Aorta (tissue), 5 donors: ENCODE results near the gene AQP11. TPM values are rescaled to one million over a fixed set of nuclear protein-coding genes. Genes with fewer than 3 reads are reported as not detected.
"Not testable (repeated sequence)": the region's sequence is repeated elsewhere in the genome, so short reads cannot be mapped to it uniquely, and the experiment has no call there.

Source experiments
- ATAC-seq: fragments of 200-7000 bp; cut with Tn5 transposase; one replicate; pipeline ENCODE4 v1.9.1; 2022; ENCODE audit warnings: moderate library complexity; ENCODE audit not compliant: low FRiP score
- DNase-seq, 2 donors: peaks; one replicate each; pipeline ENCODE4 v3.0.0-alpha.2; 2020
- H3K27ac ChIP-seq, 2 donors: one replicate each; pipeline ENCODE4 v1.5.1; 2013; ENCODE audit warnings: low read length in 2 of 2, mild to moderate bottlenecking in 2 of 2, moderate library complexity in 2 of 2, control low read depth in 1 of 2, inconsistent platforms in 1 of 2, low read depth in 1 of 2
- H3K27me3 ChIP-seq, 2 donors: one replicate each; pipeline ENCODE4 v1.6.1; 2013; ENCODE audit warnings: control low read depth in 1 of 2, low read length in 1 of 2, mild to moderate bottlenecking in 1 of 2, moderate library complexity in 1 of 2; ENCODE audit not compliant: insufficient read depth in 2 of 2, control insufficient read depth in 1 of 2
- H3K36me3 ChIP-seq, 2 donors: one replicate each; pipeline ENCODE4 v1.6.1; 2013; ENCODE audit warnings: control low read depth in 1 of 2, low read length in 1 of 2, mild to moderate bottlenecking in 1 of 2; ENCODE audit not compliant: insufficient read depth in 2 of 2, control insufficient read depth in 1 of 2
- H3K4me1 ChIP-seq, 2 donors: one replicate each; pipeline ENCODE4 v1.6.1; 2013; ENCODE audit warnings: low read length in 2 of 2, control low read depth in 1 of 2, mild to moderate bottlenecking in 1 of 2, moderate library complexity in 1 of 2; ENCODE audit not compliant: insufficient read depth in 2 of 2, control insufficient read depth in 1 of 2
- H3K4me3 ChIP-seq, 2 donors: one replicate each; pipeline ENCODE4 v1.5.1; 2013; ENCODE audit warnings: low read length in 2 of 2, control low read depth in 1 of 2, mild to moderate bottlenecking in 1 of 2
- H3K9me3 ChIP-seq: one replicate; pipeline ENCODE4 v1.6.1; 2013; ENCODE audit warnings: mild to moderate bottlenecking, low read length; ENCODE audit not compliant: control insufficient read depth
- WGBS, 2 donors: extraction: QIAGEN DNeasy Blood & Tissue Kit; methylation state at CpG; one replicate each; pipeline ENCODE4 v1.1.7; 2013; 5-methylcytosine and 5-hydroxymethylcytosine counted together
- intact Hi-C, 2 donors: fragments of 100-400 bp; cut with DNase I; formaldehyde crosslinking; loops; one replicate each; pipeline versions ENCODE4 v1.14.2 to v1.15.0; 2022
- long read RNA-seq, 2 donors: library from polyadenylated mRNA; unstranded; transcript quantifications; one replicate each; pipeline ENCODE4 v2.0.0, GENCODE V29; 2020 to 2021
- polyA plus RNA-seq, 2 donors: library from polyadenylated mRNA; stranded (reverse); fragments of 200-250 nt; gene quantifications; one replicate each; pipeline ENCODE4 v1.2.3, GENCODE V29; 2013
- total RNA-seq, 2 donors: library from RNA; stranded (reverse); fragmentation: NEBNext Ultra II Directional; extraction: Animal tissue kit (Norgen Biotek cat#: 25700); gene quantifications; one replicate each; pipeline ENCODE4 v1.2.1, GENCODE V29; 2021
- donor health status: healthy with polysubstance abuse.
- donor health status: Bipolar disorder and iron deficiency.
- donor health status: DM: no; HTN: no; CAD: no.
- donor health status: DM: no; HTN: no; CAD: no.
- donor health status: DM: yes; HTN: yes; CAD: no.

The AQP11 gene
- not detected for total RNA-seq
- 1 to 10 TPM in 1 of 2 donors, under 1 TPM in 1; 0.49 to 1.4 TPM for polyA plus RNA-seq
- long read RNA-seq, donor 1, partial matches to known transcripts: 0 of 4 reads
- long read RNA-seq, donor 1, other reads (novel, unspliced or antisense): 4 of 4 reads
- long read RNA-seq, donor 2, partial matches to known transcripts: 0 of 7 reads
- long read RNA-seq, donor 2, other reads (novel, unspliced or antisense): 5 of 7 reads

- ATAC-seq: peak; percentile 95
Measured at GRCh38 chr11:77589521-77590193, at the start of gene AQP11. Gene AQP11 (plus strand): TSS chr11:77589953. CDS start chr11:77589993, 40 bp downstream.

GRCh38 chr11:77542296-77542695 is 47.5 kb upstream of the AQP11 start:
- H3K4me1 ChIP-seq: no peaks in the 10 kb centered on the region
- H3K9me3 ChIP-seq: no peaks in the 10 kb centered on the region
- H3K4me3 ChIP-seq: no peak overlapping the region
- 34 to 42% methylated on average over 1 of the region's 1 CpG for WGBS, 2 donors
- H3K36me3 ChIP-seq: no peaks in the 10 kb centered on the region
- intact Hi-C loops: no loop called here
- no peak overlapping the region for H3K27ac ChIP-seq
- no peak for DNase-seq
- no peaks in the 10 kb centered on the region for H3K27me3 ChIP-seq
- ATAC-seq: no peak

More at GRCh38 chr11:77589521-77590193, at the start of gene AQP11:
- H3K9me3 ChIP-seq: no peaks in the 10 kb centered on the region
- H3K27ac ChIP-seq: peak within 1 kb of the TSS; percentile 10 to 59
- WGBS, 2 donors: 0 to 2% methylated on average over 41 to 75 of the region's 75 CpGs
- H3K36me3 ChIP-seq: no peaks in the 10 kb centered on the region
- no peaks in the 10 kb centered on the region for H3K4me1 ChIP-seq
- intact Hi-C loops: no loop called here
- H3K4me3 ChIP-seq: peak within 1 kb of the TSS; percentile 60 to 63
- peak; percentile 90 to 94 for DNase-seq
- H3K27me3 ChIP-seq: no peaks in the 10 kb centered on the region

- Histone ChIP-seq H3K27me3 (no peaks in the 10 kb centered on the region), H3K36me3 (no peaks in the 10 kb centered on the region), H3K9me3 (no peaks in the 10 kb centered on the region), H3K4me3 (no peak overlapping the region), H3K27ac (no peak overlapping the region), H3K4me1 (no peaks in the 10 kb centered on the region)
- ATAC-seq: no peak
- WGBS, 2 donors: 93 to 96% methylated on average over 7 of the region's 7 CpGs
- intact Hi-C loops: loop anchor here in 1 of 2 donors (5.0 kb wide), 2 partner anchors 355 to 420 kb away; partner anchors contain the start of gene MYO7A
- no peak for DNase-seq
Measured at GRCh38 chr11:77547047-77547836, 42.5 kb upstream of the AQP11 start.

- no peaks in the 10 kb centered on the region for H3K9me3 ChIP-seq
- H3K27ac ChIP-seq: no peak overlapping the region
- no peak for DNase-seq
- H3K27me3 ChIP-seq: no peaks in the 10 kb centered on the region
- no peak overlapping the region for H3K4me3 ChIP-seq
- ATAC-seq: no peak
- H3K36me3 ChIP-seq: no peaks in the 10 kb centered on the region
- no peaks in the 10 kb centered on the region for H3K4me1 ChIP-seq
- intact Hi-C loops: loop anchor here (2.0 to 5.0 kb wide), 3 partner anchors 356 to 421 kb away; partner anchors contain the start of gene MYO7A (in 1 of the 2)
- WGBS, 2 donors: 30 to 31% methylated on average over 9 of the region's 9 CpGs
Measured at GRCh38 chr11:77547863-77548551, 41.7 kb upstream of the AQP11 start.

GRCh38 chr11:77548552-77549445 is 41.0 kb upstream of the AQP11 start:
- 77 to 80% methylated on average over 6 of the region's 6 CpGs for WGBS, 2 donors

GRCh38 chr11:77551426-77551825 is 38.3 kb upstream of the AQP11 start:
- DNase-seq, H3K4me1 ChIP-seq, H3K9me3 ChIP-seq, H3K36me3 ChIP-seq, H3K4me3 ChIP-seq, H3K27ac ChIP-seq, H3K27me3 ChIP-seq, ATAC-seq, intact Hi-C loops: not testable (repeated sequence)
- WGBS, 2 donors: 90 to 91% methylated on average over 8 of the region's 8 CpGs

More at GRCh38 chr11:77548552-77549445, 41.0 kb upstream of the AQP11 start:
- H3K36me3 ChIP-seq: no peaks in the 10 kb centered on the region
- H3K9me3 ChIP-seq: no peaks in the 10 kb centered on the region
- H3K4me1 ChIP-seq: no peaks in the 10 kb centered on the region
- intact Hi-C loops: loop anchor here (2.0 to 5.0 kb wide), 3 partner anchors 356 to 422 kb away; partner anchors contain the start of gene MYO7A (in 1 of the 2)
- H3K27ac ChIP-seq: no peak overlapping the region
- DNase-seq: no peak
- no peak for ATAC-seq
- no peaks in the 10 kb centered on the region for H3K27me3 ChIP-seq
- no peak overlapping the region for H3K4me3 ChIP-seq

GRCh38 chr11:77557553-77557952 is 32.2 kb upstream of the AQP11 start:
- Histone ChIP-seq H3K27ac (no peak overlapping the region), H3K4me3 (no peak overlapping the region), H3K9me3 (no peaks in the 10 kb centered on the region), H3K27me3 (no peaks in the 10 kb centered on the region), H3K36me3 (no peaks in the 10 kb centered on the region), H3K4me1 (no peaks in the 10 kb centered on the region)
- ATAC-seq (no peak), DNase-seq (no peak)
- intact Hi-C loops: no loop called here
- 71 to 79% methylated on average over 5 of the region's 5 CpGs for WGBS, 2 donors
